KMS-11 (cell line): ENCODE results near the gene EVI5.

Experiments
- H2AFZ ChIP-seq: fragments of 200-600 bp; sonication (generic); 2 replicates; pipeline ENCODE4 v1.6.1; 2016; ENCODE audit warnings: antibody characterized with exemption, mixed run types, low read depth
- H3K27ac ChIP-seq: fragments of 200-600 bp; sonication (generic); 2 replicates; pipeline ENCODE4 v1.6.1; 2016; ENCODE audit warnings: mild to moderate bottlenecking, mixed run types
- H3K27me3 ChIP-seq: fragments of 200-600 bp; sonication (generic); 2 replicates; pipeline ENCODE4 v1.6.1; 2017; ENCODE audit warnings: mild to moderate bottlenecking, low read depth, mixed run types, moderate library complexity; ENCODE audit not compliant: insufficient read depth
- H3K36me3 ChIP-seq: fragments of 200-600 bp; sonication (generic); 2 replicates; pipeline ENCODE4 v1.6.1; 2017; ENCODE audit warnings: mild to moderate bottlenecking, mixed run types; ENCODE audit not compliant: insufficient read depth
- H3K4me1 ChIP-seq: fragments of 200-600 bp; sonication (generic); 2 replicates; pipeline ENCODE4 v1.6.1; 2016; ENCODE audit warnings: mild to moderate bottlenecking, low read depth, mixed run types; ENCODE audit not compliant: poor library complexity, severe bottlenecking
- H3K4me2 ChIP-seq: fragments of 200-600 bp; sonication (generic); 2 replicates; pipeline ENCODE4 v1.7.0; 2016; ENCODE audit warnings: mild to moderate bottlenecking, mixed run types
- H3K4me3 ChIP-seq: fragments of 200-600 bp; sonication (generic); IDR thresholded peaks from 2 replicates; pipeline ENCODE4 v1.6.1; 2017; ENCODE audit warnings: low read depth, low read length, mixed read lengths; ENCODE audit not compliant: insufficient read depth
- H3K79me2 ChIP-seq: fragments of 200-600 bp; sonication (generic); 2 replicates; pipeline ENCODE4 v1.6.1; 2016; ENCODE audit warnings: low read depth, mixed run types; ENCODE audit not compliant: insufficient read depth
- H3K9ac ChIP-seq: fragments of 200-600 bp; sonication (generic); 2 replicates; pipeline ENCODE4 v1.6.1; 2016; ENCODE audit warnings: mild to moderate bottlenecking, mixed run types
- H4K20me1 ChIP-seq: fragments of 200-600 bp; sonication (generic); 2 replicates; pipeline ENCODE4 v1.6.1; 2016; ENCODE audit warnings: mild to moderate bottlenecking, mixed run types; ENCODE audit not compliant: insufficient read depth
- CTCF ChIP-seq: fragments of 200-600 bp; sonication (generic); conservative IDR thresholded peaks from 2 replicates; pipeline ENCODE4 v1.6.1; 2017; ENCODE audit warnings: low read depth, mild to moderate bottlenecking, antibody characterized with exemption, low read length, moderate library complexity, mixed read lengths

Gene EVI5

GRCh38 chr1:92503926-92504285, 281.0 kb downstream of the EVI5 start:
- TF ChIP-seq CTCF = no peak
- H4K20me1 ChIP-seq = no peaks in the 10 kb centered on the region
- H3K9ac ChIP-seq = no peak overlapping the region
- H3K4me3 ChIP-seq = no peak overlapping the region
- H3K4me2 ChIP-seq = no peak overlapping the region
- H3K27me3 ChIP-seq = no peaks in the 10 kb centered on the region
- no peak overlapping the region for H2AFZ ChIP-seq
- H3K27ac ChIP-seq = no peak overlapping the region
- no peaks in the 10 kb centered on the region for H3K36me3 ChIP-seq
- no peaks in the 10 kb centered on the region for H3K79me2 ChIP-seq
- H3K4me1 ChIP-seq = peaks cover 7% of the 10 kb centered on the region

- Histone ChIP-seq H2AFZ (no peak overlapping the region), H3K36me3 (no peaks in the 10 kb centered on the region), H3K27ac (no peak overlapping the region), H3K4me3 (no peak overlapping the region), H3K4me1 (peaks cover 7% of the 10 kb centered on the region), H4K20me1 (no peaks in the 10 kb centered on the region), H3K4me2 (no peak overlapping the region), H3K79me2 (no peaks in the 10 kb centered on the region), H3K27me3 (no peaks in the 10 kb centered on the region), H3K9ac (no peak overlapping the region)
- TF ChIP-seq CTCF = no peak
Measured at GRCh38 chr1:92503043-92503925, 281.6 kb downstream of the EVI5 start.

GRCh38 chr1:92502247-92502646, 282.7 kb downstream of the EVI5 start:
- Histone ChIP-seq H3K4me2 (peak overlapping the region; percentile 25; the same call in 1 of the 2 replicates), H3K36me3 (no peaks in the 10 kb centered on the region), H4K20me1 (no peaks in the 10 kb centered on the region), H3K79me2 (no peaks in the 10 kb centered on the region), H3K27ac (no peak overlapping the region), H3K9ac (no peak overlapping the region), H2AFZ (no peak overlapping the region), H3K4me3 (no peak overlapping the region), H3K27me3 (no peaks in the 10 kb centered on the region), H3K4me1 (peaks cover 7% of the 10 kb centered on the region)
- TF ChIP-seq CTCF = no peak

GRCh38 chr1:92500552-92500951, 284.4 kb downstream of the EVI5 start:
- Histone ChIP-seq H3K36me3 (no peaks in the 10 kb centered on the region), H3K4me1 (peaks cover 14% of the 10 kb centered on the region), H3K79me2 (no peaks in the 10 kb centered on the region), H3K27ac (no peak overlapping the region), H3K27me3 (no peaks in the 10 kb centered on the region), H3K4me3 (no peak overlapping the region), H4K20me1 (no peaks in the 10 kb centered on the region), H2AFZ (no peak overlapping the region), H3K4me2 (no peak overlapping the region), H3K9ac (no peak overlapping the region)
- no peak for TF ChIP-seq CTCF
